ENCODE data around the gene RPL41. TPM values are rescaled to one million over a fixed set of nuclear protein-coding genes. Genes with fewer than 3 reads are reported as not detected.
A peak's percentile ranks its signal among the peaks of the same experiment; 100 is the strongest.
"Not testable (repeated sequence)": the region's sequence is repeated elsewhere in the genome, so short reads cannot be mapped to it uniquely, and the experiment has no call there.

Gene RPL41
- total and polyA plus RNA-seq, 12 donors: 475 to 5,263 (median 2,004) TPM

GRCh38 chr12:56114084-56114483 lies 2.3 kb upstream of the RPL41 start:
- 94 to 97% methylated on average over 1 of the region's 1 CpG for WGBS, 2 donors
- Histone ChIP-seq H3K4me3 (no peak overlapping the region), H3K27me3 (no peaks in the 10 kb centered on the region), H3K4me1 (peaks cover 0 to 20% (median 16%) of the 10 kb centered on the region in 9 donors), H3K27ac (no peak overlapping the region), H3K9me3 (no peaks in the 10 kb centered on the region), H3K36me3 (peaks cover 0 to 56% (median 44%) of the 10 kb centered on the region in 9 donors)
- no peak for TF ChIP-seq CTCF (IDR thresholded peaks at IDR 0.05)
- no peak for ATAC-seq
- no peak for DNase-seq
- intact Hi-C loops (cut with DNase I): loop anchor here in 3 of 10 donors (10.0 kb wide), 3 partner anchors 351 to 379 kb away; partner anchors contain the start of genes SPRYD4 (in 2 of the 3) and GDF11 (in 1 of the 3)

- ATAC-seq (no peak), DNase-seq (peak in 1 of 2 donors; percentile 30)
- Histone ChIP-seq H3K4me3 (peak overlapping the region; percentile 53 to 84 (median 74)), H3K27me3 (no peaks in the 10 kb centered on the region), H3K9me3 (no peaks in the 10 kb centered on the region), H3K4me1 (peaks cover 0 to 33% (median 28%) of the 10 kb centered on the region in 9 donors), H3K36me3 (peaks cover 0 to 47% (median 34%) of the 10 kb centered on the region in 9 donors), H3K27ac (peak overlapping the region; percentile 78 to 95 (median 91))
- 33 to 37% methylated on average over 10 of the region's 10 CpGs for WGBS, 2 donors
- TF ChIP-seq CTCF (IDR thresholded peaks at IDR 0.05): no peak
- intact Hi-C loops (cut with DNase I): loop anchor here in 6 of 10 donors (5.0 to 10.0 kb wide), 8 partner anchors 38 to 381 kb away; partner anchors contain the start of genes SPRYD4 (in 4 of the 6), GDF11 (in 1 of the 6), NABP2 (in 1 of the 6) and RNF41 (in 1 of the 6)
Measured at GRCh38 chr12:56115329-56115728, 1.1 kb upstream of the RPL41 start.

GRCh38 chr12:56117082-56117706 lies 761 bp downstream of the RPL41 start:
- 2 to 4% methylated on average over 11 to 12 of the region's 16 CpGs for WGBS, 2 donors
- intact Hi-C loops (cut with DNase I): loop anchor here in 6 of 10 donors (5.0 to 10.0 kb wide), 8 partner anchors 40 to 382 kb away; partner anchors contain the start of genes SPRYD4 (in 4 of the 6), GDF11 (in 1 of the 6), NABP2 (in 1 of the 6) and RNF41 (in 1 of the 6)

GRCh38 chr12:56117778-56118687 lies 1.6 kb downstream of the RPL41 start, which contains the start of gene ZC3H10:
ZC3H10 (plus strand) TSS chr12:56118266; CDS start chr12:56120563, 2,297 bp downstream.
- no peaks in the 10 kb centered on the region for H3K9me3 ChIP-seq
- peak within 1 kb of the TSS; percentile 53 to 84 (median 74) for H3K4me3 ChIP-seq
- peak within 1 kb of the TSS; percentile 82 to 95 (median 91) for H3K27ac ChIP-seq
- DNase-seq (peak; percentile 93 to 97), ATAC-seq (peak; percentile 81 to 91 (median 88))
- WGBS, 2 donors: 1% methylated on average over 56 to 61 of the region's 61 CpGs
- intact Hi-C loops (cut with DNase I): loop anchor here in 7 of 10 donors (1.0 to 10.0 kb wide), 14 partner anchors 41 to 383 kb away; partner anchors contain the start of genes SPRYD4 (in 5 of the 7), NABP2 (in 4 of the 7), MYL6 (in 2 of the 7) and SMARCC2 (in 2 of the 7)
- peak in 8 of 9 donors; percentile 43 to 78 (median 52) for TF ChIP-seq CTCF (IDR thresholded peaks at IDR 0.05)
- peaks cover 0 to 46% (median 18%) of the 10 kb centered on the region in 9 donors for H3K36me3 ChIP-seq
- H3K27me3 ChIP-seq: no peaks in the 10 kb centered on the region
- peaks cover 0 to 56% (median 38%) of the 10 kb centered on the region in 9 donors for H3K4me1 ChIP-seq

More at GRCh38 chr12:56117082-56117706, 761 bp downstream of the RPL41 start:
- not testable (repeated sequence) for ATAC-seq, H3K27me3 ChIP-seq, H3K9me3 ChIP-seq
- H3K36me3 ChIP-seq: peaks cover 0 to 47% (median 26%) of the 10 kb centered on the region in 9 donors
- H3K4me3 ChIP-seq: peak overlapping the region; percentile 53 to 84 (median 74)
- peak overlapping the region; percentile 78 to 95 (median 91) for H3K27ac ChIP-seq
- H3K4me1 ChIP-seq: peaks cover 0 to 48% (median 33%) of the 10 kb centered on the region in 9 donors
- DNase-seq: peak in 1 of 2 donors; percentile 31

Data from heart right ventricle (tissue), 16 donors.